ENCODE measurements around the gene RAB3IP.

DNA sequence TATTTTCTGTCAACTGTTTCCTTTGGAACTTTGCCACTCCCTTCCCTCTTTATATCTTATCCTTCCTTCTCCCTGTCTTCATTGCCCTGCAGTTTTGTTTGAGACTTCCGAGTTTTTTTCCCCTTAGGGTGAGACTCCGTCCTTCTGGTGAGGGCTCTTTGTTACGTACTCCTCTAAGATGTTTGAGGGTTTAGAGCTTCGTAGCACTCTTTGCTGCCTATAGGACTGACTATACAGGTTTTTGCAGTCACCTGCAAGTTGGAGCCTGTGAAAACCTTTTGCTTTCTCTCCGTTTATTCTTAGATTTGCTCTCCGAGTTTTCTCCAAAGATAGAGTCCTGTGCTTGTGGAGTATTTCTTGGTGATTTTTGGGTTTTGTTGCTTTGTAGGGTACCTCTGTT, 44.7 kb downstream of the RAB3IP start:
- TF ChIP-seq TAF1 (IDR thresholded peaks at IDR 0.05; ENCODE audit: borderline replicate concordance, low read depth, low read length), result no peak
- no peak for TF ChIP-seq POLR2A (IDR thresholded peaks at IDR 0.05; ENCODE audit: low read depth, low read length)
- no peak for TF ChIP-seq POLR2AphosphoS5 (IDR thresholded peaks at IDR 0.05; ENCODE audit: low read depth, low read length)

Measured in GM12892 (cell line).